NCI-H446 (cell line): ENCODE data around the gene AHRR.
A peak's percentile ranks its signal among the peaks of the same experiment; 100 is the strongest.

ENCODE experiments used
- DNase-seq, 2 experiments: peaks; one replicate each; lab custom pipeline; 2025; lab: John Stamatoyannopoulos, UW

The AHRR gene

DNA sequence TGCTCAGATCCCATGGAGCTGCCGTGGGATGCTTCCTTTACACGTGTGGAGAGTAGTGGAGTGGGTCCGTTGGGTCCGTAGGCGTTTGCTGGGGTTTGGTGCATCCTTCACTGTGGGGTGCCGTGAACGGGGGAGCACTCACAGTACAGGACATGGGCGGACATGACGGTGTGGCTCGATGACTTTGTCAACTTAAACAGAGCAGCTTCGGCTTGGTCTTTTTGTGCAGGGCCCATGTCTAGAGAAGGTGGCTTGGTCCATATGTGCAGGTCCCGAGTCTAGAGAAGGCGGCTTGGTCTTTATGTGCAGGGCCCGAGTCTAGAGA is 95.1 kb downstream of the AHRR start:
- DNase-seq: no peak

- no peak for DNase-seq
These were observed 96.0 kb downstream of the AHRR start for GRCh38 chr5:417301-418161.

GRCh38 chr5:418162-419121 is 96.9 kb downstream of the AHRR start:
- no peak for DNase-seq

GRCh38 chr5:419970-420369 is 98.5 kb downstream of the AHRR start:
- DNase-seq: no peak

DNA sequence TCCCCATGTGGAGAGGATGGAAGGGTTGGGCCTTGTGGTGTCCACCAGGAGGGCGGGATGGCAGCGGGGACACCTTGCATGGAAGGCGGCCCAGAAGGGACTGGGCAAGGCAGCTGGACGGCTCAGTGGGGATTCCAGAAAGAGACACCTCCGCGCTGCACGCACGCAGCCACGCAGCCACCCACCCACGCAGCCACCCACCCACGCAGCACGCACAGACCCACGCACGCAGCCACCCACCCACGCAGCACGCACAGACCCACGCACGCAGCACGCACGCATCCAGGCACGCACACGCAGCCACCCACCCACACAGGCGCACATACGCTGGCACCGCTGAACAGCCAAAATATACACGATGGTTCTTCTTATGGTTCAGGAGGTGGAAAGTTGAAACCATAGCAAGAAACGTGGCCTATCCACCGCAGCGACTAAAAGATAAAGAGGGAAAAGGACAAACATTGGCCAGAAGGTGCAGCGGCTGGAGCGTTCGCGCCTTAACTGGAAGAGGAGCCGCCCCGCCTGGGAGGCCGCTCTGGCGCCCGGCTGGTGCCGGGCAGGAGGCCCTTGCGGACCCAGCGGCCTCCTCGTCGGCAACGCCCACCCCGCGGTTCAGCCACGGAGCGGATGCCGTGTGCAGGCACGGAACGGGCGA is 99.2 kb downstream of the AHRR start:
- DNase-seq: no peak

GRCh38 chr5:421287-421880 is 99.9 kb downstream of the AHRR start:
- DNase-seq: no peak

GRCh38 chr5:421901-422300 is 100.4 kb downstream of the AHRR start:
- DNase-seq: no peak

GRCh38 chr5:422323-423232 is 101.1 kb downstream of the AHRR start:
- DNase-seq: no peak

GRCh38 chr5:423233-423565 is 101.7 kb downstream of the AHRR start:
- DNase-seq: no peak

DNA sequence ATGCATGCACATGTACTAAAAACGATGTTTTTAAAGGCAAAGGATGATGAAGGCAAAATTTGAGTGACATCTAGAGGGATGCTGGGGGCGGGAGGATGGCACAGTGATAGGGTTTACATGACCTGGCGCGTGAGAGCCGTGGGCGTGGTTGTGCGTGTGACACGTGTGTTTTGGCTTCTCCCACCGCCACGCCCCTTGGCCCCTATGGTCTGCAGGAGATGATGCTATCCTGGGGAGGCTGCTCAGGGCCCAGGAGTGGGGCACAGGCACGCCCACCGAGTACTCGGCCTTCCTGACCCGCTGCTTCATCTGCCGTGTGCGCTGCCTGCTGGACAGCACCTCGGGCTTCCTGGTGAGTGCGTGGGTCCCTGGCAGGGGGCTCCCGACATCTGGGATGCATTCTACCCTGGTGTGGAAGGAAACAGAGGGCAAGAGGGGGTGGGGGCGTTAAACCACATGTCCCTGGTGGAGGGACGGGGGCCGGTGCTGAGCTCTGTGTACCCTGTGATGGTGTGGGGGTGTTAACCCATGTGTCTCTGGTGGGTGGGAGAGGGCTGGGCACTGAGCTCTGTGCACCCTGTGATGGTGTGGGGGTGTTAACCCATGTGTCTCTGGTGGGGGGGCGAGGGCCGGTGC is 102.2 kb downstream of the AHRR start:
- no peak for DNase-seq

GRCh38 chr5:424301-425110 is 103.0 kb downstream of the AHRR start:
- DNase-seq: no peak

DNA sequence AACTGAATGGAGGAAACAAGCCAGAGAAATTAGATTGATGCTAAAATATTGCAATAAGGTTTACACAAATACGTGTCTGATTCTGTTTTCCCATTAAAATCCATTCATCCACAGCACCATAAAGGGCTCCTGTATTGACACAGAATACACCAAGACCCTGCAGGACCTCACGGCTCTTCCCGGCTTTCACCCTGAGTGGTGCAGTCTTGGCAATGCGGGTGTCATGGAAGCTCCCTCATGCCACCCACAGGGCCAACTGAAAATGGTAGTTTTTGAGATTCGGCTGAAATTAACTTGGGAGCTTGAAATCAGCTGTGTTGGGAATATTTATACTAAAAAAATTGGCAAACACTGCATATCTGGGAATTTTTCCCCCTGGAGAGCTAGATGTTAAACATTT is 104.2 kb downstream of the AHRR start:
- DNase-seq: peak in 1 of 2 experiments; percentile 49

- no peak for DNase-seq
These were observed 105.0 kb downstream of the AHRR start for GRCh38 chr5:426392-426976.

DNA sequence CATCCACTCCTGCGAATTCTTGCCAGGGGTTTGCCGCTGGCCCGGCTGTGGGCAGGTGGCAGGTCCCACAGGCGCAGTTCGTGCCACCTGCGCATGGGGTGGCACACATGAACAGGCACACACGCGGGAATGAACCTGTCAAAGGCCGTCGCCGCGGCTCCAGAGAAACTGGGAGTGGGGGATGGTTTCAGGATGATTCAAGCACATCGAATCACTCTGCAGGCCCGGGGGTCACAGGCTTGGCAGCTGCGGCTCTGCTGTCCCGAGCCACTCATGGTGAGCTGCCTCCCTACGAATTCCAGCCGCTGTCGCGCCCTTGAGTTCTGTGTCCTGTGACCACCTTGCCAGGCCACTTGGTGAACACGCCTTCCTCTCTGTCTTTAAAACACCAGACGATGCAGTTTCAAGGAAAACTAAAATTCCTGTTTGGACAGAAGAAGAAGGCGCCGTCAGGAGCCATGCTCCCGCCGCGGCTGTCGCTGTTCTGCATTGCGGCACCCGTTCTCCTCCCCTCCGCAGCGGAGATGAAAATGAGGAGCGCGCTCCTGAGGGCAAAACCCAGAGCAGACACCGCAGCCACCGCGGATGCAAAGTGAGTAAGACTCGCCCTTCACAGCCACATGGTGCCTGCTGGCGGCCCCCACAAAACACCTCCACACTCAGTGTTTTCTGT is 106.0 kb downstream of the AHRR start:
- DNase-seq: no peak

- DNase-seq: peak in 1 of 2 experiments; percentile 63
These were observed 106.7 kb downstream of the AHRR start for GRCh38 chr5:428219-428618.

DNA sequence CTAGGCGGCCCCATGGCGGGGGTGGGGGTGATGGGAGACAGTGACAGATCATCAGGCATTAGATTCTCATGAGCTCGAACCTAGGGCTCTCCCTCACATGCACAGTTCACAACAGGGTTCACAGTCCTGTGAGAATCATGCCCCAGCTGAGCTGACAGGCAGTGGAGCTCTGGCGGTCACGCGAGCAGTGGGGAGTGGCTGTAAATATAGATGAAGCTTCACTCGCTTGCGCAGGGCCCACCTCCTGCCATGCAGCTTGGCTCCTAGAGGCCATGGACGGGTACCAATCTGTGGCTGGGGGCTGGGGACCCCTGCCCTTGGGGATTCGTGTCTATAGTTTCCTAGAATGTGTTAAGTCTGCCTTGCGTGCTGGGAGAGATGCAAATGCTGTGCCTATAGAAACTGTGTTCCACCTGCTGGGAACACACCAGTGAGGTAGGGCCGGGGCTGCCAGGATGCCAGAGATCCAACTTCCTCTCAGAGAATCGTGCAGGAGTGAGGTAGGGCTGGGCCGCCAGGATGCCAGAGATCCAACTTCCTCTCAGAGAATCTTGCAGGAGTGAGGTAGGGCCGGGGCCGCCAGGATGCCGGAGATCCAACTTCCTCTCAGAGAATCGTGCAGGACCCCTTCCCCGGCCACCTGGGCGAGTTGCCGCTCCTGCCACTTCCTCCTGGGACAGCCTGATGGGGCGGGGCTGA is 107.4 kb downstream of the AHRR start:
- DNase-seq: no peak

DNA sequence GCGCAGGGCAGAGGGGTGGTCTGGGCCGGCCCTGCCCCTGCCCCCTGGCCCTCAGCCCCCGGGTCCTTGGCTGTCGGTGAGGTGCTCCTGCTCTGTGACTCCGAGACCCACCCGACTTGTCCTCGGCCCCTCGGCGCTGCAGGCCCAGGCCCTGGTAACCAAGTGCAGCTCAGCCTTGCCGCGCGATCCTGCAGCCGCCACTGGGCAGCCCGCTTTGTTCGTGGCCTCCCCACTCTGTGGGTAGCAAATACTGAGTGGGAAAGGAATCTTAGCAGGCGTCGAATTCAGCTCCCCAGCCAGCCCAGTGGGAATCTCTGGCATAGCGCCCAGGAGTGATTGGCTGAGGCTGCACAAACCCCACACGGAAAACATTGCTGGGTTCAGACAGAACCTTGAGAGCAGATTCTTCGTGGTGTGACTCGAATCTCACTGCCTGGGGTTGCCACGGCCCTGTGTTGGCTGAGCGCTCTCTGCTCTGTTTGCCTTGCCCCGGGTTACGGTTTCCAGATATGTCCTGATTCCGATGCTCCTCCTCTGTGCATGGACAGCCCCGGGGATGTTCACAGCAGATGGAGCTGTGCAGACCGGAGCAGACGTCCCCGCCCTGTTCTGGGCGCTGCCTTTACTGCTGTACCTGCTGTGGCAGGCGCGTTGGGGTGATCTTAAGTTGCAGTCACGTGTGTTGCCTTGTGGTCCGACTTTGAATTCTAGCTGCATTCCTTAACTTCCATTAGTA is 108.1 kb downstream of the AHRR start:
- DNase-seq: peak in 1 of 2 experiments; percentile 57
